ENCODE results near the gene EYA3. TPM values are rescaled to one million over a fixed set of nuclear protein-coding genes. Genes with fewer than 3 reads are reported as not detected.

EYA3 gene
- total RNA-seq, 2 experiments from 2014 or later = 5.7 to 6.4 TPM

- ChIA-PET POLR2A (interaction anchor here (1.0 to 1.8 kb wide), 8 partner anchors 7 to 88 kb away, joined by 3 to 11 read pairs (median 4); no protein-coding TSS in a partner anchor), CTCF (interaction anchor here (0.7 to 1.5 kb wide), 3 partner anchors 32 to 127 kb away, joined by 3 to 7 read pairs (median 4); partner anchors contain the start of gene EYA3)
- no peak for TF ChIP-seq CTCF (IDR thresholded peaks at IDR 0.05)
- H3K4me1 ChIP-seq (ENCODE audit: insufficient read depth, low read length) = peaks cover 36% of the 10 kb centered on the region
- no peak for DNase-seq
- H3K9me3 ChIP-seq (ENCODE audit: control insufficient read depth in 1 of 2, insufficient read depth in 1 of 2, low read length in 2 of 2) = no peaks in the 10 kb centered on the region
- H3K27ac ChIP-seq (ENCODE audit: low read depth in 1 of 2, low read length in 2 of 2) = peak overlapping the region in 1 of 2 donors; percentile 13
- intact Hi-C loops (cut with DNase I, micrococcal nuclease) = loop anchor here in 1 of 2 experiments (5.0 kb wide), 2 partner anchors 99 to 126 kb away; partner anchors contain the start of gene EYA3
- no peak for ATAC-seq (ENCODE audit: poor library complexity)
- peak overlapping the region; percentile 94 for H3K4me3 ChIP-seq (ENCODE audit: low read length)
- Mint-ChIP-seq H3K9me3 (no peaks in the 10 kb centered on the region), H3K36me3 (ENCODE audit: low read depth) (peaks cover 30% of the 10 kb centered on the region), H3K27me3 (no peaks in the 10 kb centered on the region), H3K27ac (peak overlapping the region; percentile 80), H3K4me3 (peak overlapping the region; percentile 81), H3K4me1 (ENCODE audit: low read depth) (peaks cover 16% of the 10 kb centered on the region)
- no peaks in the 10 kb centered on the region for H3K27me3 ChIP-seq (ENCODE audit: control insufficient read depth in 1 of 2, insufficient read depth in 2 of 2, low read length in 2 of 2)
- peaks cover 25% of the 10 kb centered on the region for H3K36me3 ChIP-seq (ENCODE audit: insufficient read depth, low read length)
These were observed 127.4 kb downstream of the EYA3 start for GRCh38 chr1:27960762-27961645.

- Mint-ChIP-seq H3K4me3 (peak within 1 kb of the TSS; percentile 81), H3K36me3 (ENCODE audit: low read depth) (peaks cover 19% of the 10 kb centered on the region), H3K27ac (peak within 1 kb of the TSS; percentile 80), H3K27me3 (no peaks in the 10 kb centered on the region), H3K9me3 (no peaks in the 10 kb centered on the region), H3K4me1 (ENCODE audit: low read depth) (peaks cover 16% of the 10 kb centered on the region)
- H3K9me3 ChIP-seq (ENCODE audit: control insufficient read depth in 1 of 2, insufficient read depth in 1 of 2, low read length in 2 of 2) = no peaks in the 10 kb centered on the region
- peak within 1 kb of the TSS; percentile 94 for H3K4me3 ChIP-seq (ENCODE audit: low read length)
- intact Hi-C loops (cut with DNase I, micrococcal nuclease) = loop anchor here in 1 of 2 experiments (5.0 kb wide), 2 partner anchors 98 to 127 kb away; partner anchors contain the start of gene EYA3
- no peak for TF ChIP-seq CTCF (IDR thresholded peaks at IDR 0.05)
- H3K4me1 ChIP-seq (ENCODE audit: insufficient read depth, low read length) = peaks cover 36% of the 10 kb centered on the region
- CTCF ChIA-PET = interaction anchor here (0.7 to 2.1 kb wide), 8 partner anchors 13 to 128 kb away, joined by 3 to 10 read pairs (median 3); partner anchors contain the start of gene EYA3
- peak within 1 kb of the TSS; percentile 67 to 79 for H3K27ac ChIP-seq (ENCODE audit: low read depth in 1 of 2, low read length in 2 of 2)
- peaks cover 17% of the 10 kb centered on the region for H3K36me3 ChIP-seq (ENCODE audit: insufficient read depth, low read length)
- POLR2A ChIA-PET = interaction anchor here (0.5 to 1.8 kb wide), 16 partner anchors 8 to 298 kb away, joined by 3 to 11 read pairs (median 4); partner anchors contain the start of genes IFI6 and STX12
- DNase-seq (peak; percentile 72 to 93 (median 84)), ATAC-seq (ENCODE audit: poor library complexity) (peak; percentile 99)
- no peaks in the 10 kb centered on the region for H3K27me3 ChIP-seq (ENCODE audit: control insufficient read depth in 1 of 2, insufficient read depth in 2 of 2, low read length in 2 of 2)
These were observed 128.4 kb downstream of the EYA3 start, which contains the start of gene XKR8 for GRCh38 chr1:27959792-27960603. Gene XKR8 (plus strand): TSS chr1:27959973. CDS start chr1:27960070, 97 bp downstream.

GRCh38 chr1:27958513-27958912 lies 129.9 kb downstream of the EYA3 start:
- POLR2A ChIA-PET = interaction anchor here (0.8 to 1.8 kb wide), 2 partner anchors 35 to 623 kb away, joined by 3 to 4 read pairs; no protein-coding TSS in a partner anchor
- H3K27me3 ChIP-seq (ENCODE audit: control insufficient read depth in 1 of 2, insufficient read depth in 2 of 2, low read length in 2 of 2) = no peaks in the 10 kb centered on the region
- peaks cover 36% of the 10 kb centered on the region for H3K4me1 ChIP-seq (ENCODE audit: insufficient read depth, low read length)
- ATAC-seq (ENCODE audit: poor library complexity) (no peak), DNase-seq (peak in 1 of 14 experiments; percentile 22)
- intact Hi-C loops (cut with DNase I, micrococcal nuclease) = no loop called here
- H3K27me3 Mint-ChIP-seq = no peaks in the 10 kb centered on the region
- CTCF ChIA-PET = interaction anchor here (1.3 to 2.1 kb wide), 2 partner anchors 18 to 22 kb away, joined by 3 to 10 read pairs; no protein-coding TSS in a partner anchor
- no peak overlapping the region for H3K4me3 ChIP-seq (ENCODE audit: low read length)
- H3K27ac Mint-ChIP-seq = no peak overlapping the region
- H3K27ac ChIP-seq (ENCODE audit: low read depth in 1 of 2, low read length in 2 of 2) = no peak overlapping the region
- H3K36me3 ChIP-seq (ENCODE audit: insufficient read depth, low read length) = peaks cover 5% of the 10 kb centered on the region
- TF ChIP-seq CTCF (IDR thresholded peaks at IDR 0.05) = no peak
- H3K4me1 Mint-ChIP-seq (ENCODE audit: low read depth) = peaks cover 16% of the 10 kb centered on the region
- H3K36me3 Mint-ChIP-seq (ENCODE audit: low read depth) = peaks cover 10% of the 10 kb centered on the region
- H3K9me3 Mint-ChIP-seq = no peaks in the 10 kb centered on the region
- no peak overlapping the region for H3K4me3 Mint-ChIP-seq
- H3K9me3 ChIP-seq (ENCODE audit: control insufficient read depth in 1 of 2, insufficient read depth in 1 of 2, low read length in 2 of 2) = no peaks in the 10 kb centered on the region

Measured in CD4-positive, alpha-beta T cell (primary cell).